DOHH2 (cell line): ENCODE measurements around the gene SLC6A16.

Experiments used
- CTCF ChIP-seq: fragments of 200-600 bp; sonication (generic); IDR thresholded peaks from one replicate; pipeline ENCODE4 v1.5.1; 2014; ENCODE audit warnings: antibody characterized with exemption, mild to moderate bottlenecking, low read depth, low read length; ENCODE audit not compliant: poor library complexity, severe bottlenecking
- EZH2phosphoT487 ChIP-seq: fragments of 200-600 bp; sonication (generic); IDR thresholded peaks from 2 replicates; pipeline ENCODE4 v1.6.1; 2017; ENCODE audit warnings: borderline replicate concordance, mild to moderate bottlenecking, antibody characterized with exemption, low read length, moderate library complexity, mixed read lengths

- TF ChIP-seq CTCF (no peak), EZH2phosphoT487 (no peak)
Observed at GRCh38 chr19:49264258-49264657, 60.7 kb downstream of the SLC6A16 start.
